Type B pancreatic cell (in vitro differentiated cells): Measurements from ENCODE around the gene RNF144A. TPM values are rescaled to one million over a fixed set of nuclear protein-coding genes. Genes with fewer than 3 reads are reported as not detected.

ENCODE experiments used
- DNase-seq: peaks from one replicate; pipeline ENCODE4 v3.0.0; 2021; ENCODE audit warnings: mixed read lengths; ENCODE audit not compliant: unreplicated experiment; ENCODE audit errors: extremely low spot score
- H3K27ac Mint-ChIP-seq: 2 replicates; pipeline ENCODE4 v1.8.0; 2021; ENCODE audit warnings: mild to moderate bottlenecking, mixed read lengths
- H3K27me3 Mint-ChIP-seq: 2 replicates; pipeline ENCODE4 v1.8.0; 2021; ENCODE audit warnings: mixed read lengths
- H3K36me3 Mint-ChIP-seq: 2 replicates; pipeline ENCODE4 v1.8.0; 2021; ENCODE audit warnings: mixed read lengths
- H3K4me1 Mint-ChIP-seq: one replicate; pipeline ENCODE4 v1.8.0; 2021; ENCODE audit warnings: mixed read lengths; ENCODE audit not compliant: unreplicated experiment
- H3K4me3 Mint-ChIP-seq: 2 replicates; pipeline ENCODE4 v1.8.0; 2021; ENCODE audit warnings: mild to moderate bottlenecking, mixed read lengths
- H3K9me3 Mint-ChIP-seq: 2 replicates; pipeline ENCODE4 v1.8.0; 2021; ENCODE audit warnings: mixed read lengths
- CTCF ChIP-seq: fragments of 200-600 bp; sonication (generic); conservative IDR thresholded peaks from 2 replicates; pipeline ENCODE4 v1.5.0; 2021; ENCODE audit warnings: antibody characterized with exemption, mild to moderate bottlenecking
- long read RNA-seq: library from polyadenylated mRNA; unstranded; transcript quantifications from one replicate; pipeline ENCODE4 v2.0.0, GENCODE V29; 2020
- total RNA-seq: library from RNA; stranded (reverse); gene quantifications from 2 replicates; pipeline ENCODE4 v1.2.1, GENCODE V29; 2021; ENCODE audit warnings: low replicate concordance

Gene RNF144A
- total RNA-seq, result 23.2 and 35.6 TPM in 2 replicates
- long read RNA-seq, partial matches to known transcripts, result 0 of 6 reads
- long read RNA-seq, other reads (novel, unspliced or antisense), result 6 of 6 reads

- peak; percentile 85 for DNase-seq
- Mint-ChIP-seq H3K9me3 (no peaks in the 10 kb centered on the region), H3K27me3 (no peaks in the 10 kb centered on the region), H3K4me1 (peaks cover 28% of the 10 kb centered on the region), H3K4me3 (peak within 1 kb of the TSS; percentile 82), H3K36me3 (peaks cover 18% of the 10 kb centered on the region), H3K27ac (peak within 1 kb of the TSS; percentile 23)
- TF ChIP-seq CTCF, result peak; percentile 67
Observed at GRCh38 chr2:6917071-6917760, at the start of gene RNF144A. Gene RNF144A, plus strand, starts transcription at chr2:6917412. Its CDS starts 79,515 bp downstream, at chr2:6996927.

- TF ChIP-seq CTCF, result no peak
- Mint-ChIP-seq H3K4me1 (no peaks in the 10 kb centered on the region), H3K36me3 (no peaks in the 10 kb centered on the region), H3K27ac (no peak overlapping the region), H3K9me3 (peaks cover 5% of the 10 kb centered on the region), H3K27me3 (peaks cover 13% of the 10 kb centered on the region), H3K4me3 (no peak overlapping the region)
- DNase-seq, result no peak
Observed at GRCh38 chr2:6872394-6872793, 44.8 kb upstream of the RNF144A start.

GRCh38 chr2:6874032-6874431 is 43.2 kb upstream of the RNF144A start:
- no peaks in the 10 kb centered on the region for H3K4me1 Mint-ChIP-seq
- no peak overlapping the region for H3K4me3 Mint-ChIP-seq
- H3K27me3 Mint-ChIP-seq, result peaks cover 18% of the 10 kb centered on the region
- TF ChIP-seq CTCF, result no peak
- H3K36me3 Mint-ChIP-seq, result no peaks in the 10 kb centered on the region
- H3K27ac Mint-ChIP-seq, result no peak overlapping the region
- no peak for DNase-seq
- peaks cover 5% of the 10 kb centered on the region for H3K9me3 Mint-ChIP-seq

GRCh38 chr2:6876309-6876708 is 40.9 kb upstream of the RNF144A start:
- no peak overlapping the region for H3K27ac Mint-ChIP-seq
- H3K36me3 Mint-ChIP-seq, result no peaks in the 10 kb centered on the region
- no peak for DNase-seq
- no peaks in the 10 kb centered on the region for H3K4me1 Mint-ChIP-seq
- H3K27me3 Mint-ChIP-seq, result peaks cover 15% of the 10 kb centered on the region
- H3K9me3 Mint-ChIP-seq, result peaks cover 5% of the 10 kb centered on the region
- H3K4me3 Mint-ChIP-seq, result no peak overlapping the region
- TF ChIP-seq CTCF, result no peak

GRCh38 chr2:6877402-6878304 is 39.6 kb upstream of the RNF144A start, which contains the start of gene RSAD2:
Gene RSAD2, plus strand, starts transcription at chr2:6877777. Its CDS starts 24 bp downstream, at chr2:6877801.
- peak within 1 kb of the TSS; percentile 44 for H3K4me3 Mint-ChIP-seq
- peak within 1 kb of the TSS; percentile 72 for H3K27ac Mint-ChIP-seq
- H3K27me3 Mint-ChIP-seq, result peaks cover 13% of the 10 kb centered on the region
- no peaks in the 10 kb centered on the region for H3K36me3 Mint-ChIP-seq
- no peaks in the 10 kb centered on the region for H3K4me1 Mint-ChIP-seq
- peaks cover 5% of the 10 kb centered on the region for H3K9me3 Mint-ChIP-seq
- no peak for TF ChIP-seq CTCF
- no peak for DNase-seq
